NCI-H1436 (cell line): ENCODE measurements around the gene PRKCI.
"Not testable (repeated sequence)": the region's sequence is repeated elsewhere in the genome, so short reads cannot be mapped to it uniquely, and the experiment has no call there.

Source experiments
- DNase-seq: peaks from one replicate; lab custom pipeline; 2025; lab: John Stamatoyannopoulos, UW

Gene PRKCI

GRCh38 chr3:170221924-170222646 is at the start of gene PRKCI:
TSS of gene PRKCI (plus strand) at chr3:170222424. CDS start at chr3:170222670, 246 bp downstream.
- peak; percentile 99 for DNase-seq

GRCh38 chr3:170178651-170179050 is 43.6 kb upstream of the PRKCI start:
- no peak for DNase-seq

- no peak for DNase-seq
These were observed 42.8 kb upstream of the PRKCI start for GRCh38 chr3:170179432-170179831.

GRCh38 chr3:170180079-170180907 is 41.9 kb upstream of the PRKCI start:
- no peak for DNase-seq

- DNase-seq, result peak; percentile 95
These were observed 41.0 kb upstream of the PRKCI start, which contains the start of gene PHC3 for GRCh38 chr3:170180908-170181885. TSS of gene PHC3 (minus strand) at chr3:170181733. CDS start at chr3:170181715, 18 bp downstream.

GRCh38 chr3:170189398-170190256 is 32.6 kb upstream of the PRKCI start:
- DNase-seq, result no peak

GRCh38 chr3:170195759-170196158 is 26.5 kb upstream of the PRKCI start:
- not testable (repeated sequence) for DNase-seq

- no peak for DNase-seq
These were observed 25.4 kb upstream of the PRKCI start for GRCh38 chr3:170196833-170197232.

- no peak for DNase-seq
These were observed 21.2 kb upstream of the PRKCI start for GRCh38 chr3:170200987-170201386.

- DNase-seq, result no peak
These were observed 20.7 kb upstream of the PRKCI start for GRCh38 chr3:170201527-170201926.

- no peak for DNase-seq
These were observed 18.8 kb upstream of the PRKCI start for GRCh38 chr3:170203457-170203856.

GRCh38 chr3:170204023-170204472 is 18.2 kb upstream of the PRKCI start:
- DNase-seq, result peak; percentile 23

- no peak for DNase-seq
These were observed 17.7 kb upstream of the PRKCI start for GRCh38 chr3:170204509-170204908.

GRCh38 chr3:170205302-170205701 is 16.9 kb upstream of the PRKCI start:
- DNase-seq, result no peak

GRCh38 chr3:170206164-170206762 is 16.0 kb upstream of the PRKCI start:
- not testable (repeated sequence) for DNase-seq

- no peak for DNase-seq
These were observed 14.5 kb upstream of the PRKCI start for GRCh38 chr3:170207717-170208116.

GRCh38 chr3:170211668-170212067 is 10.6 kb upstream of the PRKCI start:
- no peak for DNase-seq

GRCh38 chr3:170219850-170220249 is 2.4 kb upstream of the PRKCI start:
- DNase-seq, result no peak

- DNase-seq, result no peak
These were observed 1.4 kb upstream of the PRKCI start for GRCh38 chr3:170220871-170221270.
